Neural progenitor cell (in vitro differentiated cells): Measurements from ENCODE around the gene EPS8L1. TPM values are rescaled to one million over a fixed set of nuclear protein-coding genes. Genes with fewer than 3 reads are reported as not detected.
A peak's percentile ranks its signal among the peaks of the same experiment; 100 is the strongest.

Experiments used
- DNase-seq: peaks from one replicate; pipeline ENCODE4 v3.0.0-alpha.2; 2016; ENCODE audit warnings: low spot score
- H2AFZ ChIP-seq: fragments of 200-600 bp; sonication (generic); replicated peaks from 2 replicates; pipeline ENCODE4 v1.6.1; 2016; ENCODE audit warnings: antibody characterized with exemption
- H3F3A ChIP-seq: fragments of 200-600 bp; sonication (generic); 2 replicates; pipeline ENCODE4 v1.6.1; 2016; ENCODE audit warnings: antibody characterized with exemption, low read depth
- H3K27ac ChIP-seq: fragments of 200-600 bp; sonication (generic); 2 replicates; pipeline ENCODE4 v1.5.1; 2016; ENCODE audit warnings: mild to moderate bottlenecking
- H3K27me3 ChIP-seq: fragments of 200-600 bp; sonication (generic); 2 replicates; pipeline ENCODE4 v1.6.1; 2016; ENCODE audit warnings: mild to moderate bottlenecking, moderate library complexity
- H3K36me3 ChIP-seq: fragments of 200-600 bp; sonication (generic); 2 replicates; pipeline ENCODE4 v1.5.1; 2016
- H3K4me1 ChIP-seq: fragments of 200-600 bp; sonication (generic); 2 replicates; pipeline ENCODE4 v1.6.1; 2016; ENCODE audit warnings: mixed run types
- H3K4me2 ChIP-seq: fragments of 200-600 bp; sonication (generic); 2 replicates; pipeline ENCODE4 v1.6.1; 2016
- H3K4me3 ChIP-seq: fragments of 200-600 bp; sonication (generic); 2 replicates; pipeline ENCODE4 v1.5.1; 2016
- H3K79me2 ChIP-seq: fragments of 200-600 bp; sonication (generic); 2 replicates; pipeline ENCODE4 v1.6.1; 2016; ENCODE audit warnings: low read depth
- H3K9ac ChIP-seq: fragments of 200-600 bp; sonication (generic); 2 replicates; pipeline ENCODE4 v1.6.1; 2016
- H3K9me3 ChIP-seq: fragments of 200-600 bp; sonication (generic); 2 replicates; pipeline ENCODE4 v1.5.1; 2016; ENCODE audit warnings: low read depth
- H4K20me1 ChIP-seq: fragments of 200-600 bp; sonication (generic); 2 replicates; pipeline ENCODE4 v1.6.1; 2016; ENCODE audit warnings: low read depth
- H3K27ac Mint-ChIP-seq: 3 replicates; pipeline ENCODE4 v1.8.0; 2021; ENCODE audit warnings: mixed read lengths
- H3K27me3 Mint-ChIP-seq: 2 replicates; pipeline ENCODE4 v1.8.0; 2022; ENCODE audit warnings: low read depth, mild to moderate bottlenecking, inconsistent platforms, moderate library complexity, mixed read lengths; ENCODE audit not compliant: insufficient read depth
- H3K36me3 Mint-ChIP-seq: 3 replicates; pipeline ENCODE4 v1.8.0; 2021; ENCODE audit warnings: mixed read lengths
- H3K4me1 Mint-ChIP-seq: 3 replicates; pipeline ENCODE4 v1.8.0; 2021; ENCODE audit warnings: mixed read lengths
- H3K4me3 Mint-ChIP-seq: 3 replicates; pipeline ENCODE4 v1.8.0; 2021; ENCODE audit warnings: mild to moderate bottlenecking, moderate library complexity, mixed read lengths
- H3K9me3 Mint-ChIP-seq: 3 replicates; pipeline ENCODE4 v1.8.0; 2020; ENCODE audit warnings: mixed read lengths
- EZH2 ChIP-seq: fragments of 200-600 bp; sonication (generic); IDR thresholded peaks from 2 replicates; pipeline ENCODE4 v1.6.1; 2017; ENCODE audit warnings: antibody characterized with exemption, mild to moderate bottlenecking, moderate library complexity
- EZH2phosphoT487 ChIP-seq: fragments of 200-600 bp; sonication (generic); IDR thresholded peaks from 2 replicates; pipeline ENCODE4 v1.6.1; 2017; ENCODE audit warnings: antibody characterized with exemption
- total RNA-seq: library from RNA; depleted of rRNA; stranded (reverse); fragments of >200 nt; gene quantifications from 2 replicates; pipeline ENCODE4 v1.2.3, GENCODE V29; 2015; ENCODE audit warnings: low replicate concordance
- TF ChIP-seq, protein P1 (sequence below): fragments of 200-600 bp; sonication (generic); IDR thresholded peaks from 2 replicates; pipeline ENCODE4 v1.5.1; 2017; ENCODE audit warnings: antibody characterized with exemption, mild to moderate bottlenecking

Gene EPS8L1
- total RNA-seq, 1 donor from 2014 or later = 7.0 TPM

- Mint-ChIP-seq H3K4me1 (peaks cover 26% of the 10 kb centered on the region), H3K27me3 (peaks cover 59% of the 10 kb centered on the region), H3K9me3 (peaks cover 13% of the 10 kb centered on the region), H3K27ac (no peak overlapping the region), H3K36me3 (no peaks in the 10 kb centered on the region), H3K4me3 (peak overlapping the region; percentile 84)
- no peaks in the 10 kb centered on the region for H3K4me1 ChIP-seq
- DNase-seq = no peak
- H3K4me3 ChIP-seq = peak overlapping the region; percentile 50
- no peaks in the 10 kb centered on the region for H3K79me2 ChIP-seq
- no peak overlapping the region for H2AFZ ChIP-seq
- H3K27me3 ChIP-seq = peaks cover 93% of the 10 kb centered on the region
- no peaks in the 10 kb centered on the region for H3K36me3 ChIP-seq
- H3K4me2 ChIP-seq = peak overlapping the region; percentile 75
- H4K20me1 ChIP-seq = peaks cover 22% of the 10 kb centered on the region
- TF ChIP-seq, protein P1, sequence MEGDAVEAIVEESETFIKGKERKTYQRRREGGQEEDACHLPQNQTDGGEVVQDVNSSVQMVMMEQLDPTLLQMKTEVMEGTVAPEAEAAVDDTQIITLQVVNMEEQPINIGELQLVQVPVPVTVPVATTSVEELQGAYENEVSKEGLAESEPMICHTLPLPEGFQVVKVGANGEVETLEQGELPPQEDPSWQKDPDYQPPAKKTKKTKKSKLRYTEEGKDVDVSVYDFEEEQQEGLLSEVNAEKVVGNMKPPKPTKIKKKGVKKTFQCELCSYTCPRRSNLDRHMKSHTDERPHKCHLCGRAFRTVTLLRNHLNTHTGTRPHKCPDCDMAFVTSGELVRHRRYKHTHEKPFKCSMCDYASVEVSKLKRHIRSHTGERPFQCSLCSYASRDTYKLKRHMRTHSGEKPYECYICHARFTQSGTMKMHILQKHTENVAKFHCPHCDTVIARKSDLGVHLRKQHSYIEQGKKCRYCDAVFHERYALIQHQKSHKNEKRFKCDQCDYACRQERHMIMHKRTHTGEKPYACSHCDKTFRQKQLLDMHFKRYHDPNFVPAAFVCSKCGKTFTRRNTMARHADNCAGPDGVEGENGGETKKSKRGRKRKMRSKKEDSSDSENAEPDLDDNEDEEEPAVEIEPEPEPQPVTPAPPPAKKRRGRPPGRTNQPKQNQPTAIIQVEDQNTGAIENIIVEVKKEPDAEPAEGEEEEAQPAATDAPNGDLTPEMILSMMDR = no peak
- TF ChIP-seq EZH2phosphoT487 (no peak), EZH2 (no peak)
- H3F3A ChIP-seq = peaks cover 33% of the 10 kb centered on the region
- no peak overlapping the region for H3K9ac ChIP-seq
- H3K27ac ChIP-seq = no peak overlapping the region
- H3K9me3 ChIP-seq = no peaks in the 10 kb centered on the region
These were observed 3.9 kb downstream of the EPS8L1 start for GRCh38 chr19:55079400-55080038.

DNA sequence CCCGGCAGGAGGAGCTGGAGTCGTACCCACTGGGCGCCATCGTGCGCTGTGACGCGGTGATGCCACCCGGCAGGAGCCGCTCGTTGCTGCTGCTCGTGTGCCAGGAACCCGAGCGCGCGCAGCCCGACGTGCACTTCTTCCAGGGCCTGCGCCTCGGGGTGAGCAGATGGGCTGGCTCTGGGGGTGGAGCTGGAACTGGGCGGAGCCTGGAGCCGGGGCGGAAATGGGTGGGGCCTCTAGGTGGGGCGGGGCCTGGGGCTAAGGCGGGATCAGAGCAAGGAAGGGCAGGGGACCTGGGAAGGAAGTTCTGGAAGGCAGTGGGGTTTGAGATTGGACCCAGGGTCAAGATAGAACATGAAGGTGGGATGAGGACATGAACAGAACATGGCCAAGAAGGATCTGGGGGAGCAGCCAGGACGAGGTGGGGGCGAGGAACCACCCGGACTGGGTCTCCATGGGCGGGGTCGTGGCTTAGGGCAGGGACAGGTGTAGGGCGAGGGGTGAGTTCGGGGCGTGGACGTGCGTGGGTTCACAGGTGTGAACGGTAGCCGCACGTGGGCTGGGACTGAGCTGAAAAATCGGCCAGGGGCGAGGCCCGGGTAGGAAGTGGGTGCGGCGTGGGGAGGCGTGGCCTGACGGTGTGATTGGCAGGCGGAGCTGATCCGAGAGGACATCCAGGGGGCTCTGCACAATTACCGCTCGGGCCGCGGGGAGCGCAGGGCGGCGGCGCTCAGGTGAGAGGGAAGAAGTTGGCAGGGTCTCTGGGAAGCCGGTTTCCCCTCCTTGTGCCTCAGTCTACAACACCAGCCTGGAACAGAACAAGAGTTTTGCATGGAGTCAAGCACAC, 4.7 kb downstream of the EPS8L1 start:
- TF ChIP-seq EZH2phosphoT487 = no peak
- TF ChIP-seq, protein P1 = no peak
- TF ChIP-seq EZH2 = no peak
- Mint-ChIP-seq H3K36me3 (no peaks in the 10 kb centered on the region), H3K27me3 (peaks cover 59% of the 10 kb centered on the region), H3K4me3 (peak overlapping the region; percentile 84), H3K9me3 (peaks cover 8% of the 10 kb centered on the region), H3K27ac (no peak overlapping the region), H3K4me1 (peaks cover 29% of the 10 kb centered on the region)
- H3K9ac ChIP-seq = no peak overlapping the region
- peak overlapping the region; percentile 3 for H2AFZ ChIP-seq
- peak; percentile 83 for DNase-seq
- H3K27ac ChIP-seq = no peak overlapping the region
- no peaks in the 10 kb centered on the region for H3K79me2 ChIP-seq
- peaks cover 33% of the 10 kb centered on the region for H3F3A ChIP-seq
- H3K27me3 ChIP-seq = peaks cover 93% of the 10 kb centered on the region
- H3K4me2 ChIP-seq = peak overlapping the region; percentile 75
- H3K36me3 ChIP-seq = no peaks in the 10 kb centered on the region
- H3K9me3 ChIP-seq = no peaks in the 10 kb centered on the region
- peaks cover 31% of the 10 kb centered on the region for H4K20me1 ChIP-seq
- H3K4me3 ChIP-seq = peak overlapping the region; percentile 50
- no peaks in the 10 kb centered on the region for H3K4me1 ChIP-seq

DNA sequence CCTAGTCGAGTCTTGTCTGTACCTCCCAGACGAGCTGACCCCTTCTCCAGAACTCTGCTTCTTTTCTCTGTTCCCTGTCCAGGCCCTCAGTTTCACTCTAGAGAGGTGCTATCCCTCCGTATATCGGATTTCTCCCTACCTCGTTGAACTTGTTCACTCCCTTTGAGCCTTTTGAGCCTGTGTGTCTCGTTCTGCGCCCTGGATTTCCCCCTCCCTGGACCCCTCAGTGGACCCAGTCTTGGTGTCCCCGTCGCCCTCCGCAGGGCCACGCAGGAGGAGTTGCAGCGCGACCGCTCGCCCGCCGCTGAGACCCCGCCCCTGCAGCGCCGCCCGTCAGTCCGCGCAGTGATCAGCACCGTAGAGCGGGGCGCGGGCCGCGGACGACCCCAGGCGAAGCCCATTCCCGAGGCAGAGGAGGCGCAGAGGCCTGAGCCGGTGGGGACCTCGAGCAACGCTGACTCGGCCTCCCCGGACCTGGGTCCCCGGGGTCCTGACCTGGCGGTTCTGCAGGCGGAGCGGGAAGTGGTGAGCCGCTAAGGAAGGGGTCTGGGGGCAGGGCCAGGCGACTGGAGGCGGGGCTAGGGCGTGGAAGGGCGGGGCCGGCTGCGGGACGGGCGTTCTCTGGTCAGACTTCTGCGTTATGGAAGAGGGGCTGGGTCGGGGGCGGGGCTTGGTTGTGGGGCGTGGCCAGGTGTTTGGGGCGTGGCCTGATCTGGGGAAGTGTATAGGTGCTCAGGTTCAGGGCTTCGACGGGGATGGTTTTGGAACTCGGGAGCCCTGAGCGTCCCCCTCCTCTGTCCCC, 5.5 kb downstream of the EPS8L1 start:
- no peaks in the 10 kb centered on the region for H3K79me2 ChIP-seq
- Mint-ChIP-seq H3K4me1 (peaks cover 37% of the 10 kb centered on the region), H3K27me3 (peaks cover 64% of the 10 kb centered on the region), H3K27ac (no peak overlapping the region), H3K9me3 (peaks cover 7% of the 10 kb centered on the region), H3K4me3 (peak overlapping the region; percentile 84), H3K36me3 (no peaks in the 10 kb centered on the region)
- H3K27ac ChIP-seq = no peak overlapping the region
- H3K4me2 ChIP-seq = peak overlapping the region; percentile 75
- H3K9ac ChIP-seq = no peak overlapping the region
- H3K36me3 ChIP-seq = no peaks in the 10 kb centered on the region
- TF ChIP-seq EZH2phosphoT487 (peak; percentile 11), EZH2 (no peak)
- peaks cover 38% of the 10 kb centered on the region for H3F3A ChIP-seq
- H3K4me3 ChIP-seq = peak overlapping the region; percentile 50
- peak; percentile 85 for DNase-seq
- peaks cover 93% of the 10 kb centered on the region for H3K27me3 ChIP-seq
- peak overlapping the region; percentile 30 for H2AFZ ChIP-seq
- H4K20me1 ChIP-seq = peaks cover 39% of the 10 kb centered on the region
- peaks cover 6% of the 10 kb centered on the region for H3K4me1 ChIP-seq
- H3K9me3 ChIP-seq = no peaks in the 10 kb centered on the region
